H54 (cell line): ENCODE data around the gene ATRN.

Source experiments
- DNase-seq: peaks from one replicate; pipeline ENCODE4 v3.0.0; 2011; ENCODE audit warnings: low spot score, mixed read lengths; ENCODE audit not compliant: insufficient read length
- FAIRE-seq: peaks from 3 replicates; lab custom pipeline; 2011; peaks lifted over from hg19 to GRCh38; lab: Jason Lieb, UNC
- POLR2A ChIP-seq: IDR thresholded peaks from 2 replicates; pipeline ENCODE4 v1.6.1; 2011; ENCODE audit warnings: low read depth, mild to moderate bottlenecking, low read length

Gene ATRN

GRCh38 chr20:3651204-3651962, 180.6 kb downstream of the ATRN start:
- no peak for DNase-seq
- no peak for FAIRE-seq
- no peak for TF ChIP-seq POLR2A

DNA sequence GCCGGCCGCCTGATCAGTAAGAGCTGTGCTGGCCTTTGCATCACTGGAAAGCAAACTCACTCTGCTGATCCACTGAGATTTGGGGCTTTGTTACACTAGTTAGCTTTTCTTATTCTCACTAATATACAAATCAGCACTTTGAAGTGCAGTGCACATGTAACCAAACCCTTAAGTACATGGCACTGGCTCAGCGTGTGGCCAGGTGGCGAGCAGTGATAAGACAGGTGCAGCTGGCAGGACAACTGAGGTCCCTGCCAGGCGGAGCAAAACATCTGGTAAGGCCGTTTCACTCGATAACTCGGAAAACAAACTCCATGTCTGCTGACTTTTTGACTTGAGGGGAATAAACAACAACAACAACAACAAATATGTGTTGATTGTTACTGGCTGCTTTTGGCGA, 181.4 kb downstream of the ATRN start:
- no peak for TF ChIP-seq POLR2A
- FAIRE-seq: no peak
- no peak for DNase-seq

GRCh38 chr20:3652676-3653596, 182.1 kb downstream of the ATRN start:
- no peak for DNase-seq
- no peak for FAIRE-seq
- TF ChIP-seq POLR2A: no peak

GRCh38 chr20:3653921-3654320, 183.1 kb downstream of the ATRN start:
- DNase-seq (no peak), FAIRE-seq (no peak)
- TF ChIP-seq POLR2A: no peak

GRCh38 chr20:3654326-3655130, 183.7 kb downstream of the ATRN start:
- DNase-seq (no peak), FAIRE-seq (no peak)
- TF ChIP-seq POLR2A: no peak

- FAIRE-seq: no peak
- DNase-seq: no peak
- TF ChIP-seq POLR2A: no peak
Observed at GRCh38 chr20:3655131-3655405, 184.2 kb downstream of the ATRN start.

DNA sequence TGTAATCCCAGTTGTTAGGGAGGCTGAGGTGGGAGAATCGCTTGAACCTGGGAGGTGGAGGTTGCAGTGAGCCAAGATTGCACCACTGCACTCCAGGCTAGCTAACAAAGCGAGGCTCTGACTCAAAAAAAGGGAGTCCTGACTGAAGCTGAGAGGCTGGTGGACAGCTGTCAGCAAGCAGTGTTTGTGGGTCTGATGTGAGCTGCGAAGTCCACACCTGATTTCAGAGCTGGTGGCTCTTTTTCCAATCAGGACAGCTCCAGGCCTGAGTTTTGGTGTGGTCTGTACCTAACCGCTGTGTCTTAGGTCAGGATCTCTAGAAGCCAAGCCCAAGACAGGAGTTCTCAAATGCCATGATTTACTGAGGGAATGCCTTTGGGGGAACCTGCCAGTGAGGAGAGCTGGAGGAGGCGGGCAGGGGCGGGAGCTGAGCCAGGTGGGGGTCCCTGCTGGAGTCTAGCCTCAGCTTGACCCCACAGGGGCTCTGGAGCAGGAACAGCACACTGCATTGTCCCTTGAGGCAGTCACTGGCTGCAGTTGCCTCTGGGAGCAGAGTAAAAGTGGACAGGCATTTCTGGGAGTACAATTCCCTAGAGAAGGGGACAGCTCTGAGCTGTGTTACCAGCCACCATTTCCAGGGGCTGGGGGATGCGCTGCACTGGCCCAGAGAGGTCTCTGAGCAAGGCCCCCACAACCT, 187.3 kb downstream of the ATRN start:
- no peak for TF ChIP-seq POLR2A
- no peak for DNase-seq
- no peak for FAIRE-seq

DNA sequence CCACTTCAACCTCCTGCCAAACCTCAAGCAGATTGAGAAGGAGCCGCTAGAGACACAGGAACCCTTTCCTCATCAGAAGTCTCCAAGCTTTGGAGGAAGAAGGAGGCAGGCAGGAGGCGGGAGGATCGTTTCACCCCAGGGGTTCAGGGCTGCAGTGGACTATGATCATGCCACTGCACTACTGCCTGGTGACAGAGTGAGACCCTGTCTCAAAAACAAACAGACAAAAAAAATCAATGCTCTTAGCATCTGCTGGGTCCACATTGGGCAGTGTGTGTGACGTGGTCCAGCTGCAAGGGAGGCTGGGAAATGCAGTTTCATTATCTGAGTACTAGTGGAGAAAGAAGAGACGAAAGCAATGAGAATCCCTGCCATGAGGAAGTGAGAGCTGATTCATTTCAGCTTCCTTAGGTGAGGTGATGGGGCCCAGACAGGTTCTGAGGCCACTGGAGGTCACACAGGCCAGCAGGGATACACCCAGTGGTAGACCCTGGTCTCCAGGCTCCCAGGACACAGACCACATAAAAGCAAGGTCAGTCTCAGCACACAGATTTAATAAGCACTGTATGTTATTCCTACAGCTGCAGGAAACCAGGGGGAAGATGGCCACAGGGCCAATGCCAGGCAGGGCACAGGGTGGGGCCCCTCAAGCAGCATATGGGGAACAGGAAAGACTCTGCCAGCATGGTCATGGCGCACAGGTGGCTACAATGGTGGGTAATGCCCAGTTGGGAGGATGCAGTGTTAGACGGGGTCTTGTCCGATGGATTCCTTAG, 188.1 kb downstream of the ATRN start:
- no peak for TF ChIP-seq POLR2A
- DNase-seq (no peak), FAIRE-seq (no peak)

GRCh38 chr20:3659492-3660261, 188.9 kb downstream of the ATRN start:
- DNase-seq (no peak), FAIRE-seq (no peak)
- no peak for TF ChIP-seq POLR2A

DNA sequence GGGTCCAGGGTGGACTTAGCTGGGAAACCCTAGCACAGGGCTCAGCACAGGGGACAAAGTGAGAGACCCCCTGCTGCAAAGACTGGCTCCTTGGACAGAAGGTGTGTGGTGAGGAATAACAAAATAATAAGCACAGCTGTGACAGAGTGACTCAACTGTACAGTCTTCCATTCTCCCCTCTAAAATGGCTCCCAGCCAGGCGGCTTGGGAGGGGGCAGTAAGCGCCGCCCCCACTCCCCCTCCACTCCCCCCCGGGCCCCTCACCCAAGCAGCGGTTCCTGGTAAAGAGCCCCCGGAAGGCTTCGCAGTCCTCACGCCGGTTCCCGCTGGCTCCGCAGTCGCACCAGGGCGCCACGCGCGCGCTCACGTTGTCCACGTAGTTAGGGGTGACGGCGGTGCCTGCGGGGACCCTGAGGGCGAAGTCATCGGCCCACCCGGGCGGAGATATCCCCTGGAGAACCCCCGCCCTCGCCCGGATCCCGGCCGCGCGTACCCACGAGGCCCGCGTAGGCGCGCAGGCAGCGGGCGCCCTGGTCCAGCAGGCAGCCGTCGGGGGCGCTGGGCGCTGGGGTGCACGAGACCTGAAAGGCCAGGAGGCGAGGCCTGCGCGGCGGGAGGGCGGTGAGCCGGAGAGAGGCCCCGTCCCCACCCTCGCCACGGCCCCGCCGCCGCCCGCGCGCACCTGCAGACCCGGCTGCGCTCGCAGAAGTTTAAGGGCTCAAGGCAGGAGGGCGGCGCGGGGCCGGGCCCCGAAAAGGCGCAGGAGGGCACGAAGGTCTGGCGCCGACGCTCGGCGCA, 189.6 kb downstream of the ATRN start:
- no peak for TF ChIP-seq POLR2A
- no peak for FAIRE-seq
- no peak for DNase-seq

GRCh38 chr20:3661060-3661813, 190.4 kb downstream of the ATRN start:
- no peak for TF ChIP-seq POLR2A
- FAIRE-seq: no peak
- no peak for DNase-seq
